GM19452 (cell line): ENCODE results near the gene FYN.
A peak's percentile ranks its signal among the peaks of the same experiment; 100 is the strongest.

Experiments used
- ATAC-seq: cut with Tn5 transposase; IDR thresholded peaks from one replicate; pipeline ENCODE4 v1.9.1; 2021; ENCODE audit not compliant: unreplicated experiment

Gene FYN

DNA sequence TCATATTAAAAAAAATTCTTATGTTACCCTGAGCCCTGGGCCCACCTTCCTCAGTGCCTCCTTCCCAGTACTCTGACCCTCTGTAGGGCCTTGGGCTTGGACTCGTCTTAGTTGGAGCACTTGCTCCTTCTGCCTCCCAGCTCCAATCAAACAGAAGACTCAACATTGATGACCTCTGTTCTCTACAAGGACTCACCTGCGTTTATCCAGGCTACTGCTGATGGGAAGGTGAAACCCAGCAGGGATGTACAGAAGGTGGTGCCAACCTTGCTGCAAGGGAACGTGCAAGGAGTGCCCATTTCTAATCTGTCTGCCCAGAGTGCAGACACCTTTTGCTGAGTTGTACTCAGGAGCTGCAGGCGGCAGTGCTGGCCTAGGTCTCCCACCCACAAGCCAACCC is 38.9 kb downstream of the FYN start:
- ATAC-seq = no peak

DNA sequence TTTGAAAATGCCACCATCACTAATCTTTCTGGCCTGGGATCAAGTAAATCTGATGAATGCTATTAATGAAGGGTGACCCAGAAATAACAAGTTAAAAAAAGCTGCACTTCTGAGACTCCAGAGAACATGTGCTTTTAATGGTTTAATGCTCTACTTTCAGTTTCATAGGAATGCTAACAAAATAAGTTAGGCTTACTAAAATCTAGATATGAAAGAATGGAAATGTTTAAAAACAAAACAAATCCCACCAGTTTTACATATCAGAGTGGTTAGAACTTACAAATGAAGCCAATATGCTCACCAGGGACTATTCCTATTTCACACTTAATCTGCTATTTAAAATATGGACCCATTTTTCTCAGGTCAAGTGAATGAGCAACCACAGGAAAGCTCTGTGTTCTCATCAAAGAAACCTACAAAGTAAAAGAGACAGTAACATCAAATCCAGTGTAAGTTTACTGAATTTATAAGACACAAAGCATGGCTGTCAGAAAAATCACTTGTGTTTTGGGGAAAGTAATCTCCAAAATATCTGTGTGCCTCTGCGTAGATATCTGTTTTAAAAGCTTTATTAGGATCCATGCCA is 40.3 kb downstream of the FYN start:
- no peak for ATAC-seq

DNA sequence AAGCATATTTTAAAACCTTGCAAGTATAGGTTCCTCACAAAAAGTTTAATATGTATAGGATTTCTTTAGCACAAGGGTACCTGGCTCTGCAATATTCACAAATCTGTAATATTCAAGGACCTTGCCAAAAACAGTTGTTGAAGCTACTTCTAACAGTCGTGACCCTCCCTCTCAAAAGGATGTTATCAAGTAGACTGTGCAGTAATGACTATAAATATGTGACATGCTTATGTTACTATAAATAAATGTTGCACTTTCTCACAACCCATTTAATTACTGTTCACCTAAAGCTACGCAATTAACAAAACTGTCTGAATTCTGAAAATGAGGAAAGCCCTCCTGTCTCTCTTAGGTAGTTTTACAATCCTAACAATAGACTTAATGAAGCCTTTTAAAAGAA is 41.8 kb downstream of the FYN start:
- ATAC-seq = no peak

DNA sequence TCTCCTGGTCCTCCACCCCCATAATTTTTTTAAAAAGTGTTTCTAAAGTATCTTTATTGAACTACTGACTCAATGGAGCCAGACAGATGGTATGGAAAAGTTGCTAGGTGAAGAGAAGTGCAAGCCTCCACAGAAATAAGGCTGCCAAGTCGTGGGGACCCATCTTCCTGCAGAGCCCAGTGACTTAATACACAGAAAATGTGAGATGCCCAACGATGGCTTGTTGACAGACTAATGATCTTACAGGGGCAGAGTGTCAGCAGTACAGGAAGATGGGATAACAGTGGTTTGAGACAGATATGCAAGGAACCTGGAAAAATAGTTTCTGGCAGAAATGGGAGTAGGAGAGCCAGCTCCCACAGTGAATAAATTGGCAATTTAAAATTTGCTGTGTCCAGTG is 43.3 kb downstream of the FYN start:
- ATAC-seq = no peak

DNA sequence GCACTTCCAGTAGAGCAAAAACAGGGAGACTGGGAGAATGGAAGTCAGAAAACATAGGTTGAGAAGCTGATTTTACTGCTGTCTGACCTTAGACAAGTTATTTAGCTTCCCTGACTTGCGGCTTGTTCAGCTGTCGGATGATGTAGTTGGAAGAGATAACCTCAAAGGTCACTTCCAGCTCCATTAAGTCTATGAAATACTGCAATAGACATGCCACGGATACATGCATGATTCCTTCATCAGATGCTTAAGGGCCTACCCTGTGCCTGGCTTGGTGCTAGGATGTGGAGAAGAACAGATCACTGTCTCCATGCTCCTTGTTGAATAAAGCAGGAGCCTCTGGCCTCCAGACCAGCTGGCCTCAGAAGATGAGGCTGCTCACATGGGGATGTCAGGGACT is 43.7 kb downstream of the FYN start:
- ATAC-seq = no peak

DNA sequence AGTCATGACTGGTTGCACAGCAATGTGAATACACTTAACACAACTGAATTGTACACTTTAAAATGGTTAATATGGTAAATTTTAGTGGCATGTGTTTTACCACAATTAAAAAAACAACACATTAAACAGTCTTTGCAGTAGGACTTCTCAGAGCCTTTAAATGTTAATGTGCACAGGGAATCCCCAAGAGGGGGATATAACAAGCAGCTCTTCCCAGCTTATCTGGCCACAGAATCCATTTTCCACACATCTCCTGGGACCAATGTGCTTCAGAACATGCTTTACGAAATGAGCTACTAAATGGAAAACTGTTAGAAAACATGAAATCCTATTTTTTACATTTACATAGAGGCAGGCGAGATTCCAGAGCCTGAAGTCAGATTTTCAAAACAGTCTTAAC is 44.4 kb downstream of the FYN start:
- ATAC-seq = no peak

DNA sequence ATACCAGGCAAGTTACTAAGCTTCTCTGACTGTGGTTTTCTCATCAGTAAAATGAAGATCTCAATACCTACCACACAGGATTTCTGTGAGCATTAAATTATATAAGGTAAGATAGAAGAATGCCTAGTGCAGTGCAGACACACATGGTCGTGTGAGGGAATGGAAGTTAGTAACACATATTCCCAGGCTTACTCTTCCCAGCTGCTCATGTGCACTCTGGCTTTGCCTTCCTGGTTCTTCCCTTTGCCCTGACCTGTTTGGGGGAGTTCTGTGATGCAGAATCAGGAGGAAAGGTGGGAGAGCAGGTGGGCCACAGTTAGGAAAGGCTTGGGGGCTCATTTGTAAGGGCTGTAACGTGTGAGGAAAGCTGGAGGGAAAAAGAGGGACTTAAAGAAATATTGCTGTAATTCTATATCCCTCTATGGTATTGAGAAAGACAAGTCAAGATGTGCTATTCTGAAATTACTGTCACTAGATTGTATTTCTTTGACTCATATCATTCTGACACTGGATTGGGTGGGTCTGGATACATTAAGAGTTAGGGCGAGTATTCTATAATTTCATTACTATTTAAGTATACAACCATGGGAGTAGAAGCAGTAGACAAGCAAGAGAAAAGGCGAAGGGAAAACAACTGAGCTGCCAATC is 47.7 kb downstream of the FYN start:
- ATAC-seq = no peak

DNA sequence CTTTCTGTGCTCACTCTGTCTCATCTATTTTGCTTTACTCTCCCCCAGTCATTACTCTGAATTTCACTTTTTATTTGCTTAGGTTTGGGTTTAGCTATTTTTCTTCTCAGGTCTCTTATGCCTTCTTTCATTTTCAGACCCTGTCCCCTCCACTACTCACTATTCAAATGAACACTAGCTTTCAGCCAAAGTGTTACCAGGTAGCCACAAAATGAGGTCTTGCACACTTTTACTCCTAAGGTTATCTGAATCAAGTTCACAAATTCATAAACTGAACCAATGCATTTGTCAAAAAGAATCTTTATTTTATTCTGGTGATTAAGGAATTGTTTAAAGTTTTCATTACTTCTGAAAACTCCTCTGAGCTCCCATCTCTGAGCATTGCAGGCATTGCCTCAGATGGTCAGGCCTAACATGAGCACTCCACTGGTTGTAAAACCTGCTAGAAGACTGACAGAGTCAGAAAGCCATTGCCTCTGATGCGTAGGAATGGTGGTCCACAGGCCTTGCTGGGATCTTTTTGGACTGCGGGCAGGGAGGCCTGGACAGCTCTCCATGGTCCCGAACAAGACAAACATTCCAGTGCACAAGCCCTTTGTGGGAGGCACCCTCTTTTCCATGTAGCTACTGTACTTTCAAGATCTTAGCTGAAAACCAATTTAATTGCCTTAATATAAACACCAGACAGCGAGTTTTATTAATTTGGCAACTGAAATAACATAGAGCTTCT is 48.5 kb downstream of the FYN start:
- peak; percentile 93 for ATAC-seq

DNA sequence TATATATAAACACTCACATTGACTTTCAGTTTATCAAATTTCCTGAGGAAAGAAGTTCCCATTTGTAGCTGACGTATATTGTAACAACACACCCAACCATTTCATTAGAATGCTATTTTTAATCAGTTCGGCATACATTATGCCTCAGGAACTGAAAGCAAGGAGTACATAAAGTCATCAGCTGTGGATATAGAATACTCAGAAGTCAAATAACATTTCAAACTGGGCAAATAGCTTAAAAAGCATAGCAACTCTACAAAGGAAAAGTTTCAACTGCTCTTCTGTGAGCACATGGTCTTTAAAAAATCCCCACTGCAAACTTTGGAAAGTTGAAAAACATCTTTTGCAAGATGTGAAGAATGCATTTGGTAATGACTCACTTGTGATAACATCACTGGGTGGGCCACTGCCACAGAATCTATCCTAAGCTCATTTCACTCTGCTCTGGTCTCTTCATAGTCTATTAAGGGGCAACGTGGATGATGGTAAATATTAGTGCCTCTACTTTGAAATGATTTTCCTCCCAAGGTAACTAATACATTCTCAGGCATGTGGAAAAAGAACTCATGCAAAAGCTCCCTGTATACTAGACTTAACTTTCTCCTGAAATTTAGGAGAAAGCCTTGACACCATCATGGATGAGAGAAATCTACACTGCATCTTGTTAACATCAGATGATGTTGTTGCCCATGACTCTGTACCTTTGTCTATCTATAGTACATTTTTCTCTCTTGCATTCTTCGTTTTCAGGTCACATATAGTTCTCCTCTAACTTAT is 49.2 kb downstream of the FYN start:
- peak; percentile 23 for ATAC-seq

DNA sequence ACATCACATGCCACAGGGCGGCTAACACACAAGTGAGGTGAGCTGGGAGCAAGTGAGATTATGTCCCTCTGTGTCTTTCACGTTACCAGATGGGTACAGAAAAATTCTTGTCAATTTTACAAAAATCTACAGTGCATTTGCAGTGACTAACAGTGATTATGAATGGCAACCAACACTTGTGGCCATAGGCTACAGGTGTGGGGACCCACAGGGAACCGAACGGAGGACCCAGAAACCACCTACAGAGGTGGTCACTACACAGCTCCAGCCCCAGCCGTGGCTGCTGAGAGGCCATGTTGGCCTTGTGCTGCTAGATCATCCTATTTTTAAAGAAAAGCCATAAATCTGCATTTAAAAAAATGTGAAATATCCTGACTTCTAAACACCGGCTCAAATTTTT is 50.2 kb downstream of the FYN start:
- ATAC-seq = no peak

DNA sequence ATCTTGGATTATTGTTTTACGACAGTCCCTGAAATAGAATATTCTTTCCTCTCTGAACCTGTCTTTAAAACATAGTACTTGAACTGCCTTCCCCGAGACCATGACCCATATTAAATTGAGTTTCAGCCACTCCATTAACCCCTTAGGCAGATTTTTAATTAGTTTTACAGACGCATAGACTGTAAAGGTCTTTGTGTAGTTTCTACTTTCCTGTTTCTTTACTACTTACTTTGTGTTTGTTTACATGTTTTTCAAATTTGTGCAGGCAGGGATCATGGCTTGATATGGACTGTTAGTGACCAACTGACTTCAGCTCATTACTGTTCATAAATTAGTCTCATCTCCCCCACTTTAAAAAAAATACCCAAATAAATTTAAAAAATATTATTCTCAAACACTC is 53.8 kb downstream of the FYN start:
- no peak for ATAC-seq

DNA sequence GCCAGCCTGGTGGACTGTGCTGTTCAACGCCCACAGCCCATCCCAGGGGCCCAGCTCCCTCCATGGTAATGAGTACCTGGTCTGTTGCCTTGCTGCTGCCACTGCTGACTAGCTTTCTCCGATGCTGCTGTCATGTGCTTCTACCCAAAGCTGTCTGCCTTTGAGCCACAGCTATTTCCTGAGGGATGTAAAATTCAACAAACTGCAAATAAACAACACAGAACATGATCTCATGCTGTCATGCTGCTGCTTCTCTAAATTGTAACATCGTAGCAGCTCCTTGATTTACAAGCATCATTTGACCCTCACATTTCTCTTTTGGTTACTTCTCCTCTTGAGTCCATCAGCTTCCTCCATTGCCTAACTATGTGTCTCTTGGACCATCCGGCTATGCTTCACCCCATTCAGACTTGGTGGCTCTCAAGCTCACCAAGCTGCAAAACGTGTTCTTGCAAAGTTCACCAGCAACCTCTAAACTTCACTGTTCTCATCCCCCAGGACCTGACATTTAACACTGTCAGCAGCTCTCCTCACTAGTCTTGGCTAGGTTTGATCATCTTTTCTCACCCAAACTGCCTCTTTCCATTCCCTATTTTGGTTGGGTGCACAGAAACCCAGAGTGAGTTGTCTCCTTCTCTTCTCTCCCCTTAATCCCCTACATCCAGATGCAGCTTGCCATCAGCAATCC is 54.6 kb downstream of the FYN start:
- ATAC-seq = no peak

DNA sequence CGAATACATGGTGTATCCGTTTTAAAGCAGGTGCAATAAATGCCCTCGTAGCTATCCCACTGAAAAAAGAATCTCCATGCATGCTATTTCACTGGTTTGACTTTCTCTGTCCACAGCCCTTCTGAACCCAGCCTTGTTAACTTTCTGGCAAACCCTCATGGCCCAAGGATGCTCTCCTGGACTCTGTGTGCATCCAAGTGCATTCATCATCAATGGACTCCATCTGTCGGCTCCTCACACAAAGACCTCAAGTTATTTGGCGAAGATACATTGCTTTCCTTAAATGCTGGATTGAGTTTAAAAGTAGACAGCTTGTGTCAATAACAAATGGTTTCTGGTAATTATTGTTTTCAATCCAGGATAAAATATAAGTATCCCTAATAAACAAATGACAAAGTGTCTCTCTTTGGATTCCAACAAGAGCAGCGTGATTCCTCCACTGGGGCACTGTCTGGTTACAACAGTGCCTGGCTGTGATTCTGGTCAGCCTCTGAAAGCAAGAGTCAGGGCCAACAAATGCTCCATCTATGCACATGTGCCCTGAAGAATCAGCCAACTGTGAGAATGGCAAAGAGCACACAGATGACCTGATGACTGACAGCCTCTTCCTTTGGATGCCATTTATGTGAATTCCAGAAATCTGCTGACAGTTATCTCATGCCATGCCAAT is 55.7 kb downstream of the FYN start:
- ATAC-seq = no peak

DNA sequence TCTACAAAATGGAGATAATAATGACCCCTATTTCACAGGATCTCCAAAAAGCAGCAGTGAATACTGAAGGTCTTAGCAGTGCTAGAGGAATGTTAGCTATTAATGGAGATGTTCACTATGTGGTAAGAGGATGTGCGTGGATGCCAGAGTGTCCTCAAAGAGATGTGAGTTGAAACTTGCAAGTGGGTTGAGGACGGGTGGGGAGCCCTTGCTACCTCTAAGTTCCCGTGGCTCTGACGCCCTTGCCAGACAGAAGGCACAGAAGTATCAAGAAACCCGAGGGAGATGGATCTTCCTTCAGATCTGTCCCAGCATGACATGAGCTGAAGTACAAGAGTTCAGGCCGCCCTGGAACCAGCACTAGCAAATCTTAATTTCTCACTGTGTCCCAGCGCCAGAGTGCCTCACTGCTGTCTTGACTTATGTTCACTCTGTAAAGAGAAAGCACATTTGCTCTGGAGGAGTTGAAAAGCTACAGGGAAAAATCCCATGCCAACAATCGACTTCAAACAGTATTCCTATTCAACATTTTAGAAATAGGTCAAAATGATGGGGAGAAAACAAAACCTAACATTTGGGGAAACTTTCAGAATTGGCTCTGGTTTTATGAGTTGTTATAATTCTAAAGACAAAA is 59.5 kb downstream of the FYN start:
- ATAC-seq = no peak

DNA sequence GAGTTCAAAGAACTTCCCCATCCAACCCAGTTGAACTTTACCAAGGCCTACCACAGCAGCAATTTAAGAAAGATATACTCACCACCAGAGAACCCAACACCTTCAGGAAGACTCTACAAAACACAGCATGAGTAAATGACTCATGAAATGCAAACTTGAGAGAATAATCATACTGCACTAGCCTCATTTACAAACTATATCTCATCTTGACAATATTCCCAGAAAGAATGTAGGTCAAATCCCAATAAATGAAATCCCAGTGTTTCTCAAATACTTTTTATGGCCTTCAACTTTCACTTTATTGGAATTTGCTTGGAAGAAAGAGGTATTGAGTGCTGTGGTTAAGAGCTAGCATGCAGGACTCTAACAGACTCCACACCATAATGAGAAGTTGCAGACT is 60.0 kb downstream of the FYN start:
- ATAC-seq = no peak

DNA sequence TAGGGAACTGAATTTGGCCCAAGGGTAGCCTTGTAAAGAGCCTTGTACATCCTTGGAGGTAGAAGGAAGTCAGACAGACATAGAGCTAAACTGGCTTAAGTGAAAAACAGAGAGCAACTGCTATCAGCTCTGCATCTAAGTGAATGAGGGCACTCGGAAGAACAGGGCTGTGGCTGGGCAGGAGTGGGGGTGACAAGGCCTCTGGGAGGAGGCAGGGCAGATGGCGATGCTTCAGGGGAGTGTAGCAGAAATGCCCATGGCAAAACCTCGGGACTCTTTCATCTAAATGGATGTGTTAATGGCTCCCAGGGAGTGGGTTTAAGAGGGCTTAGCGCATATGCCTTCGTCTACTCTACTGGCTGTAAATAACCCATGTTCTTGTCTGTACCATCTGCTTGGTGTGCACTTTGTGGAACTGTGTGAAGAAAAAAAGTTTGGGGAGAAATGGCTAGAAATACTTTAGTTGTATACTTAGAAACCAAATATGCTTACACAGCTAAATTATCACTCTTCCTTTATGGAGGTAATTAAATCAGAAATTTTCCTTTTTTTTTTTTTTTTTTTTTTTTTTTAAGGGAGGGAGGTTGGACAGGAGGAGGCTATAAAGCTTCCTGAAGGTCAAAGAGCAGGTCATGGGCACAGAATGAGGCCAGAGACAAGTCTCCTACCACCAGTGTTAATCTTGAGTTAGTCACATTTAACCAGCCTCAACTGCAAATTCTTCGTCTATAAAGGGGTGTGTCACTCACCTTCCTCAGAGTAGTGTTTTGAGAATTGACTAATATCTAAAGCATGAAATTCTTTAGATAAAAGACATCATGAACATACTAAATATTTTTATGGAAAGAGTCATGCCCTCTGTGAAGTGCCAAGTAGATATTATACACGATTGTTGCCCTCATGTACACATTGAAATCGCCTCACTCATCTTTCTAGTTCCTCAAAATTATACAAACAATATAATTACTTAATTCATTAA is 60.9 kb downstream of the FYN start:
- no peak for ATAC-seq

DNA sequence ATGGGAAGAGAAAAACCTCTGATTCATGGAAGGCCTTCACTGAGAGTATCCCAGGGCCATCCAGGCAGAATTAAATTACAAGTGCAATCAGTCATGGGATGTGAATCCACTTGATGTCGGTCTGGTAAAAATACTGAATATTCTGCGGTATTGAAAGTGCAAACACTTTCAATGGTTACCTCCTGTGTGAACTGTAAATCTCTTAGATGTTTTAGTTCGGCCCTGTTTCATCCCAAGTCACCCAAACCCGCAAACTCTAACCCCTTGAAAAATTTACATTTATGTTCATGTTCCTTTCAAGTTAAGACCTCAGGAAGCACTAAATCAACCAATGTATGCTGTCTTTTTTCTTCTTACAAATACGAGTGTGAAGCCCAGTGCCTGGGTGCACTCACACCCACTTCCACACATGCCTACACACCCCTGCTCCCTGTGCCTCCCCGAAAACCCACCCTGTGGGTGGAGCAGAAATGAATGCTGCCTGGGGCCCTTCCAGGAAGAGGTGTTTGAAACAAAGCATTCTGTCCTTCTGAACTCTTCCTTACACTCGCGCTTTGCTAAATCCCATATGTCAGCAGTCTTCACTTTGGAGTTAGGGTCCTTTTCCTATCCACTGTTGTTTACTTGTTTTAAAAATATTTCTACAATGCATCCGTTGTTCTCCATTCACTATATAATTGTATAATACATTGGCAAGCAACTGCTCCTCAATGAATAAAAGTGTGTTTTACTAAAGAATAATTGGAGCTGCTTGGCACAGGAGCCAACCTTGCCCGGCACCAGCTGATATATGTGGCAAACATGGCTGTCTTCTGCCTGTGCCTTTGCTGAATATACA is 62.7 kb downstream of the FYN start:
- ATAC-seq = no peak

DNA sequence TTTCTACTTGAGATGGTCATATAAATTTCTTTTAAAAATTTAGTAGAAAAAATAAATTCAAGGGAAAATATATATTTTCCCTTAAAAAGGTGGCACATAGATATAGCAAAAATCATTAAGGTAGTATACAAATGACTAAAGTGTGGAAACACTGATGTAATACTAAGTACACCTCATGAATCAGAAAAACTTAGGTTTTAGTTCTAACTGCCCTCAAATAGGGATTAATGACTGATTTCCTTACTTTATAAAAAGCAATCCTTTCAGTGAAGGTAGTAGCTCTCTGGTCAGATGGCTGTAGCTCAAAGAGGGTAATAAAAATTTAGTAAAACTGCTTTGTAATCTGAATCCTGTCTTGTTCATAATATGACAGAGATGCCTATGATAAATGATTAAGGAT is 63.5 kb downstream of the FYN start:
- ATAC-seq = no peak
